ENCODE data around the gene SLITRK1. TPM values are rescaled to one million over a fixed set of nuclear protein-coding genes. Genes with fewer than 3 reads are reported as not detected.

SLITRK1 gene
- polyA plus RNA-seq, 3 donors: not detected

- no peak overlapping the region for H3K9ac ChIP-seq (ENCODE audit: insufficient read depth, low read length, poor library complexity, severe bottlenecking)
- 83% methylated on average over 2 of the region's 2 CpGs for WGBS (ENCODE audit: insufficient coverage)
- no peaks in the 10 kb centered on the region for H3K36me3 ChIP-seq (replicated peaks in 1 of 2; ENCODE audit: control insufficient read depth in 1 of 2, insufficient read depth in 2 of 2, low read length in 2 of 2)
- Mint-ChIP-seq H3K27ac (no peak overlapping the region), H3K36me3 (no peaks in the 10 kb centered on the region), H3K27me3 (ENCODE audit: low read depth in 3 of 3) (no peaks in the 10 kb centered on the region), H3K4me1 (no peaks in the 10 kb centered on the region), H3K9me3 (peaks cover 0 to 2% (median 1%) of the 10 kb centered on the region in 7 donors), H3K4me3 (no peak overlapping the region)
- no peak for TF ChIP-seq CTCF (IDR thresholded peaks at IDR 0.05)
- no peak overlapping the region for H3K27ac ChIP-seq (ENCODE audit: low read depth in 1 of 2, low read length in 2 of 2)
- H4K20me1 ChIP-seq (ENCODE audit: insufficient read depth, low read length): no peaks in the 10 kb centered on the region
- intact Hi-C loops (cut with micrococcal nuclease): no loop called here
- peaks cover 0 to under 1% of the 10 kb centered on the region in 2 donors for H3K9me3 ChIP-seq (replicated peaks in 1 of 2; ENCODE audit: control insufficient read depth in 1 of 2, insufficient read depth in 1 of 2, low read length in 2 of 2)
- H3K79me2 ChIP-seq (ENCODE audit: insufficient read depth, low read length): no peaks in the 10 kb centered on the region
- H3K4me2 ChIP-seq (replicated peaks; ENCODE audit: extremely low read depth, low read length, poor library complexity, severe bottlenecking): no peak overlapping the region
- H3K27me3 ChIP-seq (ENCODE audit: control insufficient read depth in 2 of 2, insufficient read depth in 2 of 2, low read length in 2 of 2): no peaks in the 10 kb centered on the region
- DNase-seq: no peak
- no peaks in the 10 kb centered on the region for H3K4me1 ChIP-seq (ENCODE audit: control insufficient read depth in 1 of 2, insufficient read depth in 2 of 2, low read length in 2 of 2)
- no peak overlapping the region for H2AFZ ChIP-seq (ENCODE audit: insufficient read depth, low read depth, low read length, poor library complexity, severe bottlenecking)
- no peak overlapping the region for H3K4me3 ChIP-seq (replicated peaks in 1 of 3; ENCODE audit: low read depth in 2 of 3, low read length in 3 of 3)
These were observed 52.5 kb downstream of the SLITRK1 start for GRCh38 chr13:83829810-83830209.

- Mint-ChIP-seq H3K27ac (no peak overlapping the region), H3K27me3 (ENCODE audit: low read depth in 3 of 3) (peaks cover 0 to 1% (median 0%) of the 10 kb centered on the region in 3 donors), H3K9me3 (peaks cover 4 to 18% (median 7%) of the 10 kb centered on the region in 7 donors), H3K4me1 (no peaks in the 10 kb centered on the region), H3K4me3 (no peak overlapping the region), H3K36me3 (no peaks in the 10 kb centered on the region)
- no peaks in the 10 kb centered on the region for H3K79me2 ChIP-seq (ENCODE audit: insufficient read depth, low read length)
- H2AFZ ChIP-seq (ENCODE audit: insufficient read depth, low read depth, low read length, poor library complexity, severe bottlenecking): no peak overlapping the region
- H3K4me3 ChIP-seq (replicated peaks in 1 of 3; ENCODE audit: low read depth in 2 of 3, low read length in 3 of 3): no peak overlapping the region
- H3K4me2 ChIP-seq (replicated peaks; ENCODE audit: extremely low read depth, low read length, poor library complexity, severe bottlenecking): no peak overlapping the region
- intact Hi-C loops (cut with micrococcal nuclease): no loop called here
- no peak for DNase-seq
- no peak overlapping the region for H3K9ac ChIP-seq (ENCODE audit: insufficient read depth, low read length, poor library complexity, severe bottlenecking)
- no peaks in the 10 kb centered on the region for H3K27me3 ChIP-seq (ENCODE audit: control insufficient read depth in 2 of 2, insufficient read depth in 2 of 2, low read length in 2 of 2)
- H3K4me1 ChIP-seq (ENCODE audit: control insufficient read depth in 1 of 2, insufficient read depth in 2 of 2, low read length in 2 of 2): no peaks in the 10 kb centered on the region
- H4K20me1 ChIP-seq (ENCODE audit: insufficient read depth, low read length): no peaks in the 10 kb centered on the region
- H3K27ac ChIP-seq (ENCODE audit: low read depth in 1 of 2, low read length in 2 of 2): no peak overlapping the region
- TF ChIP-seq CTCF (IDR thresholded peaks at IDR 0.05): no peak
- no peaks in the 10 kb centered on the region for H3K36me3 ChIP-seq (replicated peaks in 1 of 2; ENCODE audit: control insufficient read depth in 1 of 2, insufficient read depth in 2 of 2, low read length in 2 of 2)
- H3K9me3 ChIP-seq (replicated peaks in 1 of 2; ENCODE audit: control insufficient read depth in 1 of 2, insufficient read depth in 1 of 2, low read length in 2 of 2): peaks cover 16 to 19% of the 10 kb centered on the region in 2 donors
These were observed 54.9 kb downstream of the SLITRK1 start for GRCh38 chr13:83827338-83827737.
